Esophagus muscularis mucosa (tissue), 4 donors: ENCODE data around the gene OR8H1. TPM values are rescaled to one million over a fixed set of nuclear protein-coding genes. Genes with fewer than 3 reads are reported as not detected.

Experiments used
- DNase-seq: peaks from one replicate; pipeline ENCODE4 v3.0.0-alpha.2; 2017; ENCODE audit errors: extremely low spot score
- H3K27ac ChIP-seq, 4 donors: fragments of 200-600 bp; sonication (generic); replicated peaks in 1 of 4; 1 replicate in 3 of 4; 2 replicates in 1 of 4; pipeline ENCODE4 v1.5.1; 2016 to 2019; ENCODE audit warnings: mild to moderate bottlenecking in 1 of 4
- H3K27me3 ChIP-seq, 4 donors: fragments of 200-600 bp; sonication (generic); one replicate each; pipeline versions ENCODE4 v1.5.1 to v1.6.0; 2016 to 2019
- H3K36me3 ChIP-seq, 4 donors: fragments of 200-600 bp; sonication (generic); one replicate each; pipeline ENCODE4 v1.5.1; 2016 to 2019
- H3K4me1 ChIP-seq, 4 donors: fragments of 200-600 bp; sonication (generic); one replicate each; pipeline ENCODE4 v1.5.1; 2016 to 2019
- H3K4me3 ChIP-seq, 4 donors: fragments of 200-600 bp; sonication (generic); 1 replicate in 2 of 4; 2 replicates in 2 of 4; pipeline ENCODE4 v1.5.1; 2016 to 2019; ENCODE audit warnings: mild to moderate bottlenecking in 4 of 4, moderate library complexity in 1 of 4
- H3K9me3 ChIP-seq, 4 donors: fragments of 200-600 bp; sonication (generic); 1 replicate in 3 of 4; 2 replicates in 1 of 4; pipeline ENCODE4 v1.5.1; 2016 to 2019
- EP300 ChIP-seq: sonication (generic); formaldehyde crosslinking; IDR thresholded peaks from one replicate; pipeline ENCODE4 v1.6.1; 2017; ENCODE audit warnings: antibody characterized with exemption
- POLR2A ChIP-seq: fragments of 450-650 bp; IDR thresholded peaks from one replicate; pipeline ENCODE4 v1.6.1; 2017; ENCODE audit warnings: antibody characterized with exemption, moderate library complexity, mild to moderate bottlenecking, low read depth
- POLR2AphosphoS5 ChIP-seq, 2 donors: sonication (generic); formaldehyde crosslinking; IDR thresholded peaks; one replicate each; pipeline ENCODE4 v1.6.1; 2017; ENCODE audit warnings: antibody characterized with exemption in 2 of 2
- intact Hi-C: fragments of 100-400 bp; cut with DNase I; formaldehyde crosslinking; loops from one replicate; pipeline ENCODE4 v1.15.1; 2023
- total RNA-seq, 4 donors: library from RNA; depleted of rRNA; stranded (reverse); fragments of >200 nt; gene quantifications; one replicate each; pipeline versions ENCODE4 v1.1.0 to v1.2.1, GENCODE V29; 2016
- TF ChIP-seq, protein P1 (sequence below), 3 experiments: fragments of 200-600 bp in 2 of 3; fragments of 450-650 bp in 1 of 3; sonication (generic) in 2 of 3; IDR thresholded peaks; one replicate each; pipeline ENCODE4 v1.5.1; 2017 to 2019; ENCODE audit warnings: antibody characterized with exemption in 3 of 3, mild to moderate bottlenecking in 2 of 3, moderate library complexity in 1 of 3

The OR8H1 gene
- total RNA-seq, 4 donors from 2014 or later, result not detected

DNA sequence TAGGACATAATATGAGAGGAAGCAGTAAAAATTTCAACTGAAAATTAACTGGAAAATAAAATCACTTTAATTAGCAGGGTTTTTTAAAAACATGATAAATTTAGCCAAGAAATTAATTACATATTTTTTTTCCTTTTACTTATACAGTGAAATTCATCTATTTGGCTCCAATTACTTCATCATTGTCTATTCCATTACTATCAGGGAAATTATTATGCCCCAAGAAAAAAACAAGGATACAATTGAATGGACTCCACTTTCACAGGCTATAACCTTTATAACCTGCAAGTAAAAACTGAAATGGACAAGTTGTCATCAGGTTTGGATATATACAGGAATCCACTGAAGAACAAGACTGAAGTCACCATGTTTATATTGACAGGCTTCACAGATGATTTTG, 40.1 kb downstream of the OR8H1 start, which contains the start of gene OR5T3:
Gene OR5T3, plus strand, starts transcription at position 301 of the 400 bp plus-strand sequence. Its CDS starts 0 bp downstream, at position 301.
- no peak for DNase-seq
- Histone ChIP-seq H3K36me3 (no peaks in the 10 kb centered on the region), H3K9me3 (no peaks in the 10 kb centered on the region), H3K4me3 (no peak within 1 kb of the TSS), H3K4me1 (no peaks in the 10 kb centered on the region), H3K27me3 (no peaks in the 10 kb centered on the region), H3K27ac (no peak within 1 kb of the TSS)
- TF ChIP-seq, protein P1, sequence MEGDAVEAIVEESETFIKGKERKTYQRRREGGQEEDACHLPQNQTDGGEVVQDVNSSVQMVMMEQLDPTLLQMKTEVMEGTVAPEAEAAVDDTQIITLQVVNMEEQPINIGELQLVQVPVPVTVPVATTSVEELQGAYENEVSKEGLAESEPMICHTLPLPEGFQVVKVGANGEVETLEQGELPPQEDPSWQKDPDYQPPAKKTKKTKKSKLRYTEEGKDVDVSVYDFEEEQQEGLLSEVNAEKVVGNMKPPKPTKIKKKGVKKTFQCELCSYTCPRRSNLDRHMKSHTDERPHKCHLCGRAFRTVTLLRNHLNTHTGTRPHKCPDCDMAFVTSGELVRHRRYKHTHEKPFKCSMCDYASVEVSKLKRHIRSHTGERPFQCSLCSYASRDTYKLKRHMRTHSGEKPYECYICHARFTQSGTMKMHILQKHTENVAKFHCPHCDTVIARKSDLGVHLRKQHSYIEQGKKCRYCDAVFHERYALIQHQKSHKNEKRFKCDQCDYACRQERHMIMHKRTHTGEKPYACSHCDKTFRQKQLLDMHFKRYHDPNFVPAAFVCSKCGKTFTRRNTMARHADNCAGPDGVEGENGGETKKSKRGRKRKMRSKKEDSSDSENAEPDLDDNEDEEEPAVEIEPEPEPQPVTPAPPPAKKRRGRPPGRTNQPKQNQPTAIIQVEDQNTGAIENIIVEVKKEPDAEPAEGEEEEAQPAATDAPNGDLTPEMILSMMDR (IDR thresholded peaks at IDR 0.05), result no peak
- TF ChIP-seq POLR2A (no peak), POLR2AphosphoS5 (IDR thresholded peaks at IDR 0.05) (no peak), EP300 (no peak)
- intact Hi-C loops, result no loop called here

Other genes starting within 250 kb of the OR8H1 start
- gene OR8I2, start 198.9 kb downstream of the OR8H1 start, total RNA-seq, result not detected
- not detected for gene OR8H2, start 188.6 kb downstream of the OR8H1 start, total RNA-seq
- not detected for gene OR8H3, start 169.9 kb downstream of the OR8H1 start, total RNA-seq
- not detected for gene OR8J3, start 152.1 kb downstream of the OR8H1 start, total RNA-seq
- not detected for gene OR8K5, start 131.9 kb downstream of the OR8H1 start, total RNA-seq
- not detected for gene OR5J2, start 115.6 kb downstream of the OR8H1 start, total RNA-seq
- not detected for gene OR5T2, start 58.0 kb downstream of the OR8H1 start, total RNA-seq
- not detected for gene OR5T3, start 40.0 kb downstream of the OR8H1 start, total RNA-seq
- gene OR5T1, start 18.1 kb downstream of the OR8H1 start, total RNA-seq, result not detected
- gene OR8K3, start 22.9 kb upstream of the OR8H1 start, total RNA-seq, result not detected
- not detected for gene OR8K1, start 53.8 kb upstream of the OR8H1 start, total RNA-seq
- not detected for gene OR8J1, start 62.0 kb upstream of the OR8H1 start, total RNA-seq
- not detected for gene OR8U1, start 83.4 kb upstream of the OR8H1 start, total RNA-seq
- not detected for gene OR5AL1, start 120.4 kb upstream of the OR8H1 start, total RNA-seq
- gene OR5M3, start 181.1 kb upstream of the OR8H1 start, total RNA-seq, result not detected
- gene OR5M8, start 199.1 kb upstream of the OR8H1 start, total RNA-seq, result not detected